Body of pancreas (tissue), 4 donors: ENCODE results near the gene PCGF5. TPM values are rescaled to one million over a fixed set of nuclear protein-coding genes. Genes with fewer than 3 reads are reported as not detected.
"Not testable (repeated sequence)": the region's sequence is repeated elsewhere in the genome, so short reads cannot be mapped to it uniquely, and the experiment has no call there.

Source experiments
- ATAC-seq: fragments of 150-250 bp; one replicate; pipeline ENCODE4 v1.9.1; 2016
- DNase-seq, 4 donors: peaks; one replicate each; pipeline ENCODE4 v3.0.0-alpha.2; 2019
- H3K27ac ChIP-seq, 4 donors: fragments of 200-600 bp; sonication (generic); 1 replicate in 3 of 4; 2 replicates in 1 of 4; pipeline versions ENCODE4 v1.5.1 to v1.6.1; 2016 to 2019; ENCODE audit warnings: mild to moderate bottlenecking in 1 of 4, mixed read lengths in 1 of 4, moderate library complexity in 1 of 4
- H3K27me3 ChIP-seq, 2 donors: fragments of 200-600 bp; sonication (generic); one replicate each; pipeline ENCODE4 v1.6.0; 2016; ENCODE audit warnings: mild to moderate bottlenecking in 1 of 2
- H3K36me3 ChIP-seq, 2 donors: fragments of 200-600 bp; sonication (generic); replicated peaks in 1 of 2; 2 replicates each; pipeline ENCODE4 v1.5.1; 2016; ENCODE audit warnings: low read depth in 2 of 2; ENCODE audit not compliant: insufficient read depth in 1 of 2
- H3K4me1 ChIP-seq: fragments of 200-600 bp; sonication (generic); one replicate; pipeline ENCODE4 v1.6.0; 2016
- H3K4me3 ChIP-seq, 2 donors: fragments of 200-600 bp; sonication (generic); 1 replicate in 1 of 2; 2 replicates in 1 of 2; pipeline ENCODE4 v1.5.1; 2016 to 2019
- H3K9me3 ChIP-seq, 3 donors: fragments of 200-600 bp; sonication (generic); 1 replicate in 2 of 3; 2 replicates in 1 of 3; pipeline ENCODE4 v1.5.1; 2016
- POLR2A ChIP-seq, 3 donors: fragments of 450-650 bp; IDR thresholded peaks; one replicate each; pipeline ENCODE4 v1.6.1; 2016; ENCODE audit warnings: antibody characterized with exemption in 3 of 3, mild to moderate bottlenecking in 2 of 3
- WGBS, 2 donors: methylation state at CpG; one replicate each; pipeline ENCODE4 v1.1.5; 2017; 5-methylcytosine and 5-hydroxymethylcytosine counted together
- intact Hi-C: fragments of 100-400 bp; cut with DNase I; formaldehyde crosslinking; loops from one replicate; pipeline ENCODE4 v1.15.1; 2023
- total RNA-seq, 2 donors: library from RNA; depleted of rRNA; stranded (reverse); fragments of >200 nt; gene quantifications; one replicate each; pipeline ENCODE4 v1.1.0, GENCODE V29; 2016
- TF ChIP-seq, protein P1 (sequence below), 7 experiments: fragments of 450-650 bp in 4 of 7; fragments of 200-600 bp in 3 of 7; sonication (generic) in 3 of 7; IDR thresholded peaks; one replicate each; pipeline ENCODE4 v1.5.1; 2016 to 2019; ENCODE audit warnings: antibody characterized with exemption in 7 of 7

PCGF5 gene
- total RNA-seq, 2 donors from 2014 or later, result 25.7 to 33.3 TPM

DNA sequence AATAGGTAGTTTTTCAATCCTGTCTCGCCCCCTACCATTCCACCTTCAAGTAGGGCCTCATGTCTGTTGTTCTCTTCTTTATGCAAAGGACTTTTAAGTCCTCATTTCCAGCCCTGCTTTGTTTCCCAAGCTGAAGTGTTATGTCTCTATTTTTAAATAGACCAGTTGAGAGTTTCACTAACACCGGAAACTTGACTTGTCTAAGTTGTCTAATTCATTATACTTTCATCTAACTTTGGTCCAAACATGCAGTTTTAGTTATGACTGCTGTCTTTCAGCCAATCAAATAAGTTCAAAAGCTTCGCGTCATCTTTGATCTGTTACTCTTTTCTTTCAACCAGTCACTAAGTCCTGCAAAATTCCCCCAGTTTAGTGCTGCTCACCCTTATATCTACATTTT lies 32.8 kb downstream of the PCGF5 start:
- Histone ChIP-seq H3K4me3 (no peak overlapping the region), H3K36me3 (peaks cover 0 to 16% of the 10 kb centered on the region in 2 donors), H3K27ac (no peak overlapping the region), H3K9me3 (no peaks in the 10 kb centered on the region), H3K4me1 (no peaks in the 10 kb centered on the region), H3K27me3 (no peaks in the 10 kb centered on the region)
- ATAC-seq, result no peak
- 94 to 96% methylated on average over 4 of the region's 4 CpGs for WGBS, 2 donors
- no peak for TF ChIP-seq POLR2A (IDR thresholded peaks at IDR 0.05)
- intact Hi-C loops, result no loop called here
- no peak for DNase-seq

DNA sequence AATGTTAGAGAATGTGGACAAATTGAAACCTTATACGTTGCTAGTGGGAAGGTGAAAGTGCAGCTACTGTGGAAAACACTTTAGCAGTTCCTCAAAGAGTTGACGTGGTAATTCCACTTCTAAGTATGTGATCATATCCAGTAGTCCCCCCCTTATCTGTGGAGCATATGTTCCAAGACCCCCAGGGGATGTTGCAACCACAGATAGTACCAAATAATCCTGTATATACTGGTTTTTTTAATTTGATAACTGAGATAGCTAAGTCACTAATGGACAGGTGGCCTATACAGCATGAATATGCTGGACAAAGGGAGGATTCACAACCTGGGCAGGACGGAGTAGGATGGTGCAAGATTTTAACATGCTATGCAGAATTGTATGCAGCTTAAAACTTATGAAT lies 36.8 kb downstream of the PCGF5 start:
- no peak for DNase-seq
- intact Hi-C loops, result no loop called here
- WGBS, 2 donors, result 88 to 91% methylated on average over 3 of the region's 3 CpGs
- no peaks in the 10 kb centered on the region for H3K9me3 ChIP-seq
- no peak for ATAC-seq
- no peak overlapping the region for H3K4me3 ChIP-seq
- no peaks in the 10 kb centered on the region for H3K27me3 ChIP-seq
- TF ChIP-seq, protein P1, sequence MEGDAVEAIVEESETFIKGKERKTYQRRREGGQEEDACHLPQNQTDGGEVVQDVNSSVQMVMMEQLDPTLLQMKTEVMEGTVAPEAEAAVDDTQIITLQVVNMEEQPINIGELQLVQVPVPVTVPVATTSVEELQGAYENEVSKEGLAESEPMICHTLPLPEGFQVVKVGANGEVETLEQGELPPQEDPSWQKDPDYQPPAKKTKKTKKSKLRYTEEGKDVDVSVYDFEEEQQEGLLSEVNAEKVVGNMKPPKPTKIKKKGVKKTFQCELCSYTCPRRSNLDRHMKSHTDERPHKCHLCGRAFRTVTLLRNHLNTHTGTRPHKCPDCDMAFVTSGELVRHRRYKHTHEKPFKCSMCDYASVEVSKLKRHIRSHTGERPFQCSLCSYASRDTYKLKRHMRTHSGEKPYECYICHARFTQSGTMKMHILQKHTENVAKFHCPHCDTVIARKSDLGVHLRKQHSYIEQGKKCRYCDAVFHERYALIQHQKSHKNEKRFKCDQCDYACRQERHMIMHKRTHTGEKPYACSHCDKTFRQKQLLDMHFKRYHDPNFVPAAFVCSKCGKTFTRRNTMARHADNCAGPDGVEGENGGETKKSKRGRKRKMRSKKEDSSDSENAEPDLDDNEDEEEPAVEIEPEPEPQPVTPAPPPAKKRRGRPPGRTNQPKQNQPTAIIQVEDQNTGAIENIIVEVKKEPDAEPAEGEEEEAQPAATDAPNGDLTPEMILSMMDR (IDR thresholded peaks at IDR 0.05), result no peak
- no peak for TF ChIP-seq POLR2A (IDR thresholded peaks at IDR 0.05)
- peaks cover 0 to 16% of the 10 kb centered on the region in 2 donors for H3K36me3 ChIP-seq
- H3K27ac ChIP-seq, result no peak overlapping the region
- no peaks in the 10 kb centered on the region for H3K4me1 ChIP-seq

DNA sequence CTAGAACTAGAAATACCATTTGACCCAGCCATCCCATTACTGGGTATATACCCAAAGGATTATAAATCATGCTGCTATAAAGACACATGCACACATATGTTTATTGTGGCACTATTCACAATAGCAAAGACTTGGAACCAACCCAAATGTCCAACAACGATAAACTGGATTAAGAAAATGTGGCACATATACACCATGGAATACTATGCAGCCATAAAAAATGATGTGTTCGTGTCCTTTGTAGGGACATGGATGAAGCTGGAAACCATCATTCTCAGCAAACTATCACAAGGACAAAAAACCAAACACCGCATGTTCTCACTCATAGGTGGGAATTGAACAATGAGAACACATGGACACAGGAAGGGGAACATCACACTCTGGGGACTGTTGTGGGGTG lies 40.0 kb downstream of the PCGF5 start:
- not testable (repeated sequence) for ATAC-seq

DNA sequence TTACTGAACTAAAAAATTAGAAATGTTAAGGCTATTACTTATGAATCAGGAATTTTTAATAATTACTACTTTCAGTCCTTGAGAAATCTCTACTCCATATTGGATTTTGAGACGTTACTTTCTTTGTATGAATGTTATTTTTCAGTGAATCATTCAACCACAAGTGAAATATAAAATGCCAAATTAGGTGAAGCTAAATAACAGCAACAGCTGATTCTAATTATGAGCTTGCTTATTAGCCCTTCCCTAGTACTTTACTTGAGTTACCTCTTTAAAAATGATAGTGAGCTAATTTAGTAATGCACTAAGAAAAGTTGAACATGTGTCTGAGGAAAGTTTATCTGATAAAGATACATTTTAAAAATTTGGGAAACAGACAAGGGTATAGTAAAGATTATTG lies 51.4 kb downstream of the PCGF5 start:
- Histone ChIP-seq H3K4me3 (no peak overlapping the region), H3K27me3 (no peaks in the 10 kb centered on the region), H3K9me3 (no peaks in the 10 kb centered on the region), H3K36me3 (peaks cover 0 to 7% of the 10 kb centered on the region in 2 donors), H3K4me1 (no peaks in the 10 kb centered on the region), H3K27ac (no peak overlapping the region)
- 86 to 90% methylated on average over 1 of the region's 1 CpG for whole genome bisulfite sequencing, 2 donors
- DNase-seq, result no peak
- TF ChIP-seq, protein P1 (IDR thresholded peaks at IDR 0.05), result no peak
- no peak for TF ChIP-seq POLR2A (IDR thresholded peaks at IDR 0.05)
- no peak for ATAC-seq
- intact Hi-C loops, result no loop called here

More for the DNA sequence above, 40.0 kb downstream of the PCGF5 start:
- H3K36me3 ChIP-seq, H3K27ac ChIP-seq, H3K27me3 ChIP-seq, H3K4me3 ChIP-seq, H3K9me3 ChIP-seq, intact Hi-C loops, DNase-seq, H3K4me1 ChIP-seq: not testable (repeated sequence)
- WGBS, 2 donors, result 86 to 97% methylated on average over 3 of the region's 3 CpGs

DNA sequence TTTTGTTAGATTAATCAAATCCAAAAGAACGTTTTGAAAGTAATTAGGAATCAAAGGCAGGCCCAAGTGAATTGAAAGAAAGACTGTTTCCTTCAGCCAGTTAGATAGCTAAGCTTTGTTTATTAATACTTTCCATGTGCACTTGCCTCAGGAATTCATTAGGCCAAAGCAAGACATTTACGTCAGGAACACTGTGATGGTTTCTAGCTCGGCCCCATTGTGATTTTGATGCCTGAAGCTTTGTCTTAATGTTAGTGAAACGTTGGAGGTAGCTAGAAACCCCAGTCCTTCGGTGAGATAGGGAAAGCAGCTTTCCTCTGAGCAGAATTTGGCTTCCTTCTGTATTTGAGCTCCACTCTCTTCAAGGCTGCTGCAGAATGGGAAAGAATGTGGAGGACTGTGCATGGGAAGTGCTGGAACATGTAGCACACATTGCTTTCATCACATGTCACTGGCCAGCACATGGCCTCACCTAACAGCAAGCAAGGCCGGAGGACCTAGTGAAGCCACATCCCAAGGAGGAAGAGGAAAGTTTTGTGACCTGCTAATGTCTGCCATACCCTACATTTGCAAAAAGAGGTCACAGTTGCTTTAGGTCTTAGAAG lies 64.1 kb downstream of the PCGF5 start:
- intact Hi-C loops, result no loop called here
- Histone ChIP-seq H3K9me3 (no peaks in the 10 kb centered on the region), H3K4me3 (no peak overlapping the region), H3K4me1 (no peaks in the 10 kb centered on the region), H3K27me3 (no peaks in the 10 kb centered on the region), H3K27ac (no peak overlapping the region), H3K36me3 (no peaks in the 10 kb centered on the region)
- ATAC-seq (no peak), DNase-seq (no peak)
- 80% methylated on average over 6 of the region's 6 CpGs for WGBS, 2 donors
- no peak for TF ChIP-seq POLR2A (IDR thresholded peaks at IDR 0.05)
- TF ChIP-seq, protein P1 (IDR thresholded peaks at IDR 0.05), result no peak

DNA sequence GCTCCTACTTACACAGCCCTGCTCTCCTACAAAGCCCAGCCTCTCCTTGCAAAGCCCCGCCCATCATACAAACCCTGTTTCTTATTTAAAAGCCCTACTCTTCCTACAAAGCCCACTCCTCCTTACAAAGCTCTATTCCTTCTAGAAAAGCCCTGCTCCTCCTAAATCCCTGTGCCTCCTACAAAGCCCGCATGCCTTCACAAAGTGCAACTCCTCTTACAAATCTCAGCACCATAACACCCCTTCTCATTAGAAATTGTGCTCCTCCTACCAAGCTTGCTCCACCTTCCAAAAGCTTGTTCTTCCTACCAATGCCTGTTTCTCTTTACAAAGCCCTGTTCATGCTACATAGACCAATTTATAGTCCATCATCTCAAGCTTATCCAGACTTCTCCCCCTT lies 66.1 kb downstream of the PCGF5 start:
- Histone ChIP-seq H3K36me3 (no peaks in the 10 kb centered on the region), H3K27ac (no peak overlapping the region), H3K27me3 (no peaks in the 10 kb centered on the region), H3K9me3 (no peaks in the 10 kb centered on the region), H3K4me3 (no peak overlapping the region), H3K4me1 (no peaks in the 10 kb centered on the region)
- no peak for TF ChIP-seq POLR2A (IDR thresholded peaks at IDR 0.05)
- TF ChIP-seq, protein P1 (IDR thresholded peaks at IDR 0.05), result no peak
- intact Hi-C loops, result no loop called here
- WGBS, 2 donors, result 78 to 79% methylated on average over 2 of the region's 2 CpGs
- DNase-seq (no peak), ATAC-seq (no peak)
